AG04449 (cell line): ENCODE data around the gene NGEF.

Source experiments
- CTCF ChIA-PET: fragments of 350-600 bp; formaldehyde crosslinking; extraction: SDS; loops from one replicate; lab custom pipeline; 2021; ENCODE audit warnings: antibody characterized with exemption; lab: Yijun Ruan, JAX
- POLR2A ChIA-PET: fragments of 400-600, 350-600 bp; formaldehyde crosslinking; extraction: SDS; loops from one replicate; lab custom pipeline; 2020; ENCODE audit warnings: antibody characterized with exemption, inconsistent platforms; lab: Yijun Ruan, JAX
- DNase-seq: peaks from one replicate; pipeline ENCODE4 v3.0.0-alpha.2; 2010; ENCODE audit warnings: low read depth, low spot score
- H3K4me3 ChIP-seq: 2 replicates; pipeline ENCODE4 v1.5.1; 2011; ENCODE audit warnings: low read depth, mild to moderate bottlenecking, control low read depth, low read length
- CTCF ChIP-seq: IDR thresholded peaks from one replicate; pipeline ENCODE4 v1.5.1; 2011; ENCODE audit warnings: mild to moderate bottlenecking, moderate library complexity, low read length, control low read depth, inconsistent platforms; ENCODE audit not compliant: insufficient read depth; ENCODE audit errors: missing control alignments

Gene NGEF

GRCh38 chr2:232839411-232840079 lies 173.5 kb downstream of the NGEF start:
- no peak for DNase-seq
- no peak for TF ChIP-seq CTCF
- POLR2A ChIA-PET = no interaction called here
- no peak overlapping the region for H3K4me3 ChIP-seq
- CTCF ChIA-PET = interaction anchor here (1.1 to 6.4 kb wide), 2 partner anchors 14 to 411 kb away, joined by 3 to 33 read pairs; no protein-coding TSS in a partner anchor

GRCh38 chr2:232838406-232838874 lies 174.6 kb downstream of the NGEF start:
- TF ChIP-seq CTCF = no peak
- H3K4me3 ChIP-seq = no peak overlapping the region
- no peak for DNase-seq
- CTCF ChIA-PET = interaction anchor here (1.1 to 6.4 kb wide), 4 partner anchors 13 to 412 kb away, joined by 3 to 33 read pairs (median 8); no protein-coding TSS in a partner anchor
- POLR2A ChIA-PET = no interaction called here

GRCh38 chr2:232836934-232837333 lies 176.1 kb downstream of the NGEF start:
- no peak for TF ChIP-seq CTCF
- ChIA-PET CTCF (interaction anchor here (0.6 to 3.7 kb wide), 5 partner anchors 14 to 417 kb away, joined by 3 to 13 read pairs (median 3); partner anchors contain the start of gene ATG16L1), POLR2A (no interaction called here)
- no peak for DNase-seq
- H3K4me3 ChIP-seq = no peak overlapping the region

- TF ChIP-seq CTCF = no peak
- H3K4me3 ChIP-seq = no peak overlapping the region
- CTCF ChIA-PET = interaction anchor here (1.2 to 3.7 kb wide), 2 partner anchors 17 to 415 kb away, joined by 5 to 13 read pairs; no protein-coding TSS in a partner anchor
- no peak for DNase-seq
- POLR2A ChIA-PET = no interaction called here
Measured at GRCh38 chr2:232835687-232836208, 177.3 kb downstream of the NGEF start.

- TF ChIP-seq CTCF = no peak
- DNase-seq = no peak
- ChIA-PET POLR2A (no interaction called here), CTCF (interaction anchor here (0.9 to 1.8 kb wide), 3 partner anchors 9 to 220 kb away, joined by 3 to 4 read pairs (median 3); no protein-coding TSS in a partner anchor)
- no peak overlapping the region for H3K4me3 ChIP-seq
Measured at GRCh38 chr2:232833830-232834229, 179.2 kb downstream of the NGEF start.

GRCh38 chr2:232831496-232831895 lies 181.6 kb downstream of the NGEF start:
- ChIA-PET CTCF (interaction anchor here (1.3 kb wide), 1 partner anchor 22 kb away, joined by 5 read pairs; no protein-coding TSS in a partner anchor), POLR2A (no interaction called here)
- H3K4me3 ChIP-seq = no peak overlapping the region
- no peak for DNase-seq
- TF ChIP-seq CTCF = no peak
